K562 (cell line): ENCODE data around the gene PRSS53.

Source experiments
- EZH2 ChIP-seq: IDR thresholded peaks from 2 replicates; pipeline ENCODE4 v1.6.1; 2012; ENCODE audit warnings: low read depth, mild to moderate bottlenecking, inconsistent platforms, low read length, borderline replicate concordance
- FOS ChIP-seq: IDR thresholded peaks from 3 replicates; pipeline ENCODE4 v1.6.1; 2011; ENCODE audit not compliant: insufficient read length; ENCODE audit errors: extremely low read depth
- ILF3 ChIP-seq: fragments of 450-650 bp; IDR thresholded peaks from 2 replicates; pipeline ENCODE4 v1.6.1; 2018; ENCODE audit warnings: antibody characterized with exemption, mild to moderate bottlenecking, moderate library complexity, borderline replicate concordance
- IRF2 ChIP-seq: sonication (generic); formaldehyde crosslinking; IDR thresholded peaks from 2 replicates; pipeline ENCODE4 v1.8.1; 2022; ENCODE audit warnings: mild to moderate bottlenecking, missing genetic modification reagents
- JUND ChIP-seq, 2 experiments: IDR thresholded peaks; 2 replicates in 1 of 2; 3 replicates in 1 of 2; pipeline ENCODE4 v1.6.1; 2011; ENCODE audit warnings: borderline replicate concordance in 2 of 2, low read depth in 2 of 2, low read length in 2 of 2, improper control_type of control experiment in 1 of 2, missing biosample characterization in 1 of 2, missing genetic modification characterization in 1 of 2, missing genetic modification reagents in 1 of 2
- POLR2AphosphoS5 ChIP-seq: IDR thresholded peaks from 2 replicates; pipeline ENCODE4 v1.6.1; 2011; ENCODE audit warnings: mild to moderate bottlenecking, low read depth, low read length, moderate library complexity; ENCODE audit not compliant: control insufficient read depth, insufficient read depth
- TF ChIP-seq, protein P1 (sequence below): fragments of 250-450 bp; sonication (Bioruptor Pico); IDR thresholded peaks from 2 replicates; pipeline ENCODE4 v1.5.0; 2020; ENCODE audit warnings: mild to moderate bottlenecking, borderline replicate concordance
- TF ChIP-seq, protein P2 (sequence below), 3 experiments: IDR thresholded peaks in 2 of 3; conservative IDR thresholded peaks in 1 of 3; 2 replicates each; pipeline ENCODE4 v1.5.1; 2011 to 2012; ENCODE audit warnings: low read length in 3 of 3, mild to moderate bottlenecking in 3 of 3, control low read depth in 2 of 3, improper control_type of control experiment in 1 of 3, inconsistent platforms in 1 of 3, low read depth in 1 of 3, mixed read lengths in 1 of 3, moderate library complexity in 1 of 3; ENCODE audit not compliant: insufficient read depth in 2 of 3

DNA sequence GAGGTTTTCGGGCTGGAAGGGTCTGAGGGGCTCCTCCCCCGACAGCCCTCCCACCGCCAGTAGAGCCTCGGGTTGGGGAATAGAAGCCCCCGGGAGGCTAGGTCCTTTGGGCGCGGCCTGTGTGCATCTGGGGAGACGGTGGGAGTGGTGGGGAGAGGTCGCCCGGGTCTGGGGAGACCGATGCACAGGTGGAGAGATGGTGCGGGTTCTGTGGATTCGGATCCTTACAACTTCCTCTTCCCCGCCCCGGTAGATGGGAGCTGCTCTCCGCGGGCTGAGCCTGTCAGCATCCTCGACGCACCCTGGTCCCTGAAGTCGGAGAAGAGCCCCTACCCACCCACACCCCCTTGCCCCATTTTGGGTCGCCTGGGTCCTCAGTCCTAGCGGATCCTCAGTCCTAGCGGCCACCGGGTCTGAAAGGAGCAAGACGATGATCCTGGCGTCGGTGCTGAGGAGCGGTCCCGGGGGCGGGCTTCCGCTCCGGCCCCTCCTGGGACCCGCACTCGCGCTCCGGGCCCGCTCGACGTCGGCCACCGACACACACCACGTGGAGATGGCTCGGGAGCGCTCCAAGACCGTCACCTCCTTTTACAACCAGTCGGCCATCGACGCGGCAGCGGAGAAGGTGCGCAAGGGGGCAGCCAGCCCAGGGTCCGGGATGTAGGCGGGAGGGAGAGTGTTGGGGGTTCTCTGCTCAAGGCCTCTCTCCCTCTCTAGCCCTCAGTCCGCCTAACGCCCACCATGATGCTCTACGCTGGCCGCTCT is 20.2 kb upstream of the PRSS53 start:
- TF ChIP-seq POLR2AphosphoS5 (no peak), ILF3 (no peak), JUND (IDR thresholded peaks at IDR 0.05; ENCODE audit: borderline replicate concordance, low read depth, low read length) (no peak), JUND (tag; IDR thresholded peaks at IDR 0.05; ENCODE audit: borderline replicate concordance, low read depth, low read length) (no peak), EZH2 (no peak), IRF2 (CRISPR knock-in tag) (no peak), FOS (no peak)
- TF ChIP-seq, protein P1, sequence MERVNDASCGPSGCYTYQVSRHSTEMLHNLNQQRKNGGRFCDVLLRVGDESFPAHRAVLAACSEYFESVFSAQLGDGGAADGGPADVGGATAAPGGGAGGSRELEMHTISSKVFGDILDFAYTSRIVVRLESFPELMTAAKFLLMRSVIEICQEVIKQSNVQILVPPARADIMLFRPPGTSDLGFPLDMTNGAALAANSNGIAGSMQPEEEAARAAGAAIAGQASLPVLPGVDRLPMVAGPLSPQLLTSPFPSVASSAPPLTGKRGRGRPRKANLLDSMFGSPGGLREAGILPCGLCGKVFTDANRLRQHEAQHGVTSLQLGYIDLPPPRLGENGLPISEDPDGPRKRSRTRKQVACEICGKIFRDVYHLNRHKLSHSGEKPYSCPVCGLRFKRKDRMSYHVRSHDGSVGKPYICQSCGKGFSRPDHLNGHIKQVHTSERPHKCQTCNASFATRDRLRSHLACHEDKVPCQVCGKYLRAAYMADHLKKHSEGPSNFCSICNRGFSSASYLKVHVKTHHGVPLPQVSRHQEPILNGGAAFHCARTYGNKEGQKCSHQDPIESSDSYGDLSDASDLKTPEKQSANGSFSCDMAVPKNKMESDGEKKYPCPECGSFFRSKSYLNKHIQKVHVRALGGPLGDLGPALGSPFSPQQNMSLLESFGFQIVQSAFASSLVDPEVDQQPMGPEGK (CRISPR knock-in tag), result no peak
- TF ChIP-seq, protein P2, sequence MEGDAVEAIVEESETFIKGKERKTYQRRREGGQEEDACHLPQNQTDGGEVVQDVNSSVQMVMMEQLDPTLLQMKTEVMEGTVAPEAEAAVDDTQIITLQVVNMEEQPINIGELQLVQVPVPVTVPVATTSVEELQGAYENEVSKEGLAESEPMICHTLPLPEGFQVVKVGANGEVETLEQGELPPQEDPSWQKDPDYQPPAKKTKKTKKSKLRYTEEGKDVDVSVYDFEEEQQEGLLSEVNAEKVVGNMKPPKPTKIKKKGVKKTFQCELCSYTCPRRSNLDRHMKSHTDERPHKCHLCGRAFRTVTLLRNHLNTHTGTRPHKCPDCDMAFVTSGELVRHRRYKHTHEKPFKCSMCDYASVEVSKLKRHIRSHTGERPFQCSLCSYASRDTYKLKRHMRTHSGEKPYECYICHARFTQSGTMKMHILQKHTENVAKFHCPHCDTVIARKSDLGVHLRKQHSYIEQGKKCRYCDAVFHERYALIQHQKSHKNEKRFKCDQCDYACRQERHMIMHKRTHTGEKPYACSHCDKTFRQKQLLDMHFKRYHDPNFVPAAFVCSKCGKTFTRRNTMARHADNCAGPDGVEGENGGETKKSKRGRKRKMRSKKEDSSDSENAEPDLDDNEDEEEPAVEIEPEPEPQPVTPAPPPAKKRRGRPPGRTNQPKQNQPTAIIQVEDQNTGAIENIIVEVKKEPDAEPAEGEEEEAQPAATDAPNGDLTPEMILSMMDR (IDR thresholded peaks at IDR 0.05 in 2 of 3, conservative IDR thresholded peaks at IDR 0.05 in 1 of 3; ENCODE audit: insufficient read depth in 2 of 3, low read depth in 1 of 3, low read length in 3 of 3), result no peak
